IMR-90 (cell line): ENCODE measurements around the gene THPO.

Source experiments
- CEBPB ChIP-seq: IDR thresholded peaks from 2 replicates; pipeline ENCODE4 v1.6.1; 2012; ENCODE audit warnings: low read depth, low read length, improper control_type of control experiment
- CTCF ChIP-seq: conservative IDR thresholded peaks from 2 replicates; pipeline ENCODE4 v1.5.1; 2012; ENCODE audit warnings: mild to moderate bottlenecking, low read depth, low read length, improper control_type of control experiment
- ELK1 ChIP-seq: fragments of 150-350 bp; IDR thresholded peaks from 2 replicates; pipeline ENCODE4 v1.6.1; 2016; ENCODE audit warnings: low read depth, mild to moderate bottlenecking, low read length, moderate library complexity, borderline replicate concordance
- MAZ ChIP-seq: IDR thresholded peaks from 2 replicates; pipeline ENCODE4 v1.6.1; 2012; ENCODE audit warnings: low read depth, mild to moderate bottlenecking, low read length, improper control_type of control experiment, moderate library complexity, borderline replicate concordance
- MXI1 ChIP-seq: IDR thresholded peaks from 2 replicates; pipeline ENCODE4 v1.6.1; 2012; ENCODE audit warnings: low read depth, mild to moderate bottlenecking, low read length, moderate library complexity, borderline replicate concordance
- POLR2A ChIP-seq: IDR thresholded peaks from 2 replicates; pipeline ENCODE4 v1.6.1; 2012; ENCODE audit warnings: mild to moderate bottlenecking, low read depth, low read length
- RAD21 ChIP-seq: IDR thresholded peaks from 2 replicates; pipeline ENCODE4 v1.6.1; 2012; ENCODE audit warnings: low read length, improper control_type of control experiment
- RCOR1 ChIP-seq: IDR thresholded peaks from 2 replicates; pipeline ENCODE4 v1.6.1; 2012; ENCODE audit warnings: mild to moderate bottlenecking, low read length, improper control_type of control experiment; ENCODE audit not compliant: insufficient replicate concordance

DNA sequence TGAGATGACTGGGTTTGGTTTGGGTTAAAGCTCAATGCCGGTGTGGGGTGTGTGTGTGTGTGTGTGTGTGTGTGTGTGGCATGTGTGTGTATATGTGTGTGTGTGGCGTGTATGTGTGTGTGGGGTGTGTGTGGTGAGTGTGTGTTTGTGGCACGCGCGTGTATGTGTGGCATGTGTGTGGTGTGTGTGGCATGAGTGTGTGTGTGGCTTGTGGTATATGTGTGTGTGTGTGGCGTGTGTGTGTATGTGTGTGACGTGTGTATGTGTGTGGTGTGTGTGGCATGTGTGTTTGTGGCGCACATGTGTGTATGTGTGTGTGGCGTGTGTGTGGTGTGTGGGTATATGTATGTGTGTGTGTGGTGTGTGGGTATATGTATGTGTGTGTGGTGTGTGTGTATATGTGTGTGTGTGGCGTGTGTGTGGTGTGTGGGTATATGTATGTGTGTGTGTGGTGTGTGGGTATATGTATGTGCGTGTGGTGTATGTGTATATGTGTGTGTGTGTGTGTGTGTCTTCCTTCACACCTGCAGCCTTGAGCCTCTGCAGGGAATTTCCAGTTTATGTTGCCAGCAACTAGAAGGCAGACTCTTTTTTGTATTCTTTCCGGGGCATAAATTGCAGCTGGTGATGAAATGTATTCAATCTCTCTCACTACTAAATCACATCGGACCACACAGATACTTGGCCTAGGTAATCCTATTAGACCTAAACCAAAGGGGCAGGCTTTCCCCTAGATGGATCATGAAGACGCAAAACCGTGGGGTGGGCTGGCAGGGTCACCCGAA is 36.6 kb upstream of the THPO start:
- TF ChIP-seq CTCF (no peak), POLR2A (no peak), CEBPB (no peak), MAZ (no peak), MXI1 (no peak), RCOR1 (no peak), ELK1 (no peak), RAD21 (no peak)
